ENCODE data around the gene KCNN2.
"Not testable (repeated sequence)": the region's sequence is repeated elsewhere in the genome, so short reads cannot be mapped to it uniquely, and the experiment has no call there.

The KCNN2 gene

GRCh38 chr5:114427204-114427603 lies 65.3 kb downstream of the KCNN2 start:
- DNase-seq: no peak

GRCh38 chr5:114430532-114430931 lies 68.7 kb downstream of the KCNN2 start:
- DNase-seq: no peak

- not testable (repeated sequence) for DNase-seq
These were observed 70.8 kb downstream of the KCNN2 start for GRCh38 chr5:114432684-114433083.

- DNase-seq: no peak
These were observed 72.7 kb downstream of the KCNN2 start for GRCh38 chr5:114434396-114435219.

- DNase-seq: no peak
These were observed 73.3 kb downstream of the KCNN2 start for GRCh38 chr5:114435220-114435481.

- no peak for DNase-seq
These were observed 74.0 kb downstream of the KCNN2 start for GRCh38 chr5:114435885-114436299.

- DNase-seq: no peak
These were observed 76.1 kb downstream of the KCNN2 start for GRCh38 chr5:114437936-114438335.

GRCh38 chr5:114438471-114438870 lies 76.6 kb downstream of the KCNN2 start:
- DNase-seq: no peak

GRCh38 chr5:114447084-114447773 lies 85.4 kb downstream of the KCNN2 start:
- peak; percentile 16 for DNase-seq

- DNase-seq: no peak
These were observed 86.6 kb downstream of the KCNN2 start for GRCh38 chr5:114448481-114448880.

- peak; percentile 61 for DNase-seq
These were observed 88.1 kb downstream of the KCNN2 start for GRCh38 chr5:114449860-114450421.

- DNase-seq: peak; percentile 14
These were observed 88.6 kb downstream of the KCNN2 start for GRCh38 chr5:114450437-114450836.

GRCh38 chr5:114458726-114459125 lies 96.9 kb downstream of the KCNN2 start:
- DNase-seq: no peak

GRCh38 chr5:114467171-114467570 lies 105.3 kb downstream of the KCNN2 start:
- DNase-seq: no peak

- DNase-seq: no peak
These were observed 105.9 kb downstream of the KCNN2 start for GRCh38 chr5:114467729-114468128.

- no peak for DNase-seq
These were observed 107.5 kb downstream of the KCNN2 start for GRCh38 chr5:114469372-114469771.

GRCh38 chr5:114471529-114471928 lies 109.7 kb downstream of the KCNN2 start:
- DNase-seq: no peak

GRCh38 chr5:114473541-114473940 lies 111.7 kb downstream of the KCNN2 start:
- peak; percentile 5 for DNase-seq

GRCh38 chr5:114477816-114478334 lies 116.0 kb downstream of the KCNN2 start:
- DNase-seq: no peak

GRCh38 chr5:114500756-114501155 lies 138.9 kb downstream of the KCNN2 start:
- no peak for DNase-seq

GRCh38 chr5:114504560-114504959 lies 142.7 kb downstream of the KCNN2 start:
- DNase-seq: no peak

GRCh38 chr5:114524221-114524620 lies 162.4 kb downstream of the KCNN2 start:
- DNase-seq: no peak

GRCh38 chr5:114544561-114544960 lies 182.7 kb downstream of the KCNN2 start:
- DNase-seq: no peak

All from COR-L47 (cell line).